Spinal cord (tissue), 10 donors: ENCODE results near the gene TYK2. TPM values are rescaled to one million over a fixed set of nuclear protein-coding genes. Genes with fewer than 3 reads are reported as not detected.
A peak's percentile ranks its signal among the peaks of the same experiment; 100 is the strongest.
"Not testable (repeated sequence)": the region's sequence is repeated elsewhere in the genome, so short reads cannot be mapped to it uniquely, and the experiment has no call there.

ENCODE experiments used
- DNase-seq, 6 donors: peaks; one replicate each; pipeline versions ENCODE4 v3.0.0 to v3.0.0-alpha.2; 2013 to 2015; ENCODE audit warnings: low spot score in 6 of 6, low read depth in 4 of 6
- H3K27ac ChIP-seq: one replicate; pipeline ENCODE4 v1.5.1; 2013; ENCODE audit warnings: low read depth, low read length, control low read depth
- H3K27me3 ChIP-seq: one replicate; pipeline ENCODE4 v1.6.1; 2013; ENCODE audit warnings: low read length; ENCODE audit not compliant: control insufficient read depth, insufficient read depth
- H3K36me3 ChIP-seq: one replicate; pipeline ENCODE4 v1.6.1; 2013; ENCODE audit warnings: low read length; ENCODE audit not compliant: control insufficient read depth, insufficient read depth
- H3K4me1 ChIP-seq: one replicate; pipeline ENCODE4 v1.6.1; 2013; ENCODE audit warnings: low read length; ENCODE audit not compliant: control insufficient read depth, insufficient read depth
- H3K4me3 ChIP-seq: one replicate; pipeline ENCODE4 v1.5.1; 2013; ENCODE audit warnings: low read depth, low read length, control low read depth
- H3K9me3 ChIP-seq: one replicate; pipeline ENCODE4 v1.6.1; 2013; ENCODE audit warnings: low read length; ENCODE audit not compliant: control insufficient read depth, insufficient read depth
- WGBS: methylation state at CpG from one replicate; pipeline ENCODE4 v1.1.5; 2013; ENCODE audit warnings: missing lambda C conversion rate; ENCODE audit not compliant: insufficient coverage; 5-methylcytosine and 5-hydroxymethylcytosine counted together
- polyA plus RNA-seq, 2 donors: library from polyadenylated mRNA; unstranded; fragments of 120-200 nt; gene quantifications; one replicate each; pipeline ENCODE4 v1.2.1, GENCODE V29; 2013; ENCODE audit not compliant: insufficient read length in 2 of 2
- total RNA-seq, 2 donors: library from RNA; depleted of rRNA in 1 of 2; stranded (reverse); fragments of 120-200 nt in 1 of 2; fragments of >200 nt in 1 of 2; gene quantifications; one replicate each; pipeline versions ENCODE4 v1.2.3 to v1.2.4, GENCODE V29; 2013 to 2014
- donor health status: healthy.

Gene TYK2
- total and polyA plus RNA-seq, 4 donors: 44.5 to 153 (median 101) TPM

GRCh38 chr19:10339380-10339960, 40.9 kb downstream of the TYK2 start, which contains the start of gene ICAM3:
Gene ICAM3 (minus strand): TSS chr19:10339624. CDS start chr19:10339614, 10 bp downstream.
- peaks cover 14% of the 10 kb centered on the region for H3K4me1 ChIP-seq
- no peak within 1 kb of the TSS for H3K4me3 ChIP-seq
- 63% methylated on average over 14 of the region's 14 CpGs for WGBS
- no peak within 1 kb of the TSS for H3K27ac ChIP-seq
- no peaks in the 10 kb centered on the region for H3K9me3 ChIP-seq
- H3K27me3 ChIP-seq: no peaks in the 10 kb centered on the region
- no peak for DNase-seq
- H3K36me3 ChIP-seq: peaks cover 3% of the 10 kb centered on the region

GRCh38 chr19:10338940-10339339, 41.4 kb downstream of the TYK2 start:
- no peak overlapping the region for H3K27ac ChIP-seq
- H3K27me3 ChIP-seq: no peaks in the 10 kb centered on the region
- no peaks in the 10 kb centered on the region for H3K9me3 ChIP-seq
- peaks cover 20% of the 10 kb centered on the region for H3K4me1 ChIP-seq
- no peak overlapping the region for H3K4me3 ChIP-seq
- DNase-seq: no peak
- WGBS: 87% methylated on average over 4 of the region's 6 CpGs
- H3K36me3 ChIP-seq: peaks cover 3% of the 10 kb centered on the region

GRCh38 chr19:10336725-10337124, 43.6 kb downstream of the TYK2 start:
- H3K27ac ChIP-seq, H3K27me3 ChIP-seq, H3K4me3 ChIP-seq, DNase-seq, H3K36me3 ChIP-seq, H3K9me3 ChIP-seq: not testable (repeated sequence)
- H3K4me1 ChIP-seq: peaks cover 34% of the 10 kb centered on the region
- 94% methylated on average over 9 of the region's 9 CpGs for WGBS

GRCh38 chr19:10335352-10335985, 44.9 kb downstream of the TYK2 start:
- no peak overlapping the region for H3K4me3 ChIP-seq
- WGBS: 46% methylated on average over 23 of the region's 26 CpGs

GRCh38 chr19:10334588-10335351, 45.6 kb downstream of the TYK2 start:
- H3K27ac ChIP-seq: peak overlapping the region; percentile 67
- H3K9me3 ChIP-seq: no peaks in the 10 kb centered on the region

More at GRCh38 chr19:10335352-10335985, 44.9 kb downstream of the TYK2 start:
- H3K27ac ChIP-seq: peak overlapping the region; percentile 15
- H3K9me3 ChIP-seq: no peaks in the 10 kb centered on the region
- peaks cover 12% of the 10 kb centered on the region for H3K36me3 ChIP-seq
- peaks cover 38% of the 10 kb centered on the region for H3K4me1 ChIP-seq
- DNase-seq: no peak
- no peaks in the 10 kb centered on the region for H3K27me3 ChIP-seq

GRCh38 chr19:10333758-10334587, 46.4 kb downstream of the TYK2 start:
- H3K27me3 ChIP-seq: no peaks in the 10 kb centered on the region
- peaks cover 24% of the 10 kb centered on the region for H3K36me3 ChIP-seq
- no peak for DNase-seq
- H3K27ac ChIP-seq: peak overlapping the region; percentile 99
- peak overlapping the region; percentile 99 for H3K4me3 ChIP-seq
- no peaks in the 10 kb centered on the region for H3K9me3 ChIP-seq
- 5% methylated on average over 43 of the region's 44 CpGs for WGBS
- peaks cover 38% of the 10 kb centered on the region for H3K4me1 ChIP-seq

More at GRCh38 chr19:10334588-10335351, 45.6 kb downstream of the TYK2 start:
- peak overlapping the region; percentile 99 for H3K4me3 ChIP-seq
- peaks cover 19% of the 10 kb centered on the region for H3K36me3 ChIP-seq
- 3% methylated on average over 59 of the region's 59 CpGs for WGBS
- H3K4me1 ChIP-seq: peaks cover 38% of the 10 kb centered on the region
- peak in 4 of 6 donors; percentile 35 to 88 (median 62) for DNase-seq
- no peaks in the 10 kb centered on the region for H3K27me3 ChIP-seq

GRCh38 chr19:10332965-10333757, 47.2 kb downstream of the TYK2 start, which contains the start of gene RAVER1:
Gene RAVER1 (minus strand): TSS chr19:10333529. CDS start chr19:10333507, 22 bp downstream.
- H3K4me1 ChIP-seq: peaks cover 38% of the 10 kb centered on the region
- H3K36me3 ChIP-seq: peaks cover 32% of the 10 kb centered on the region

GRCh38 chr19:10332158-10332964, 48.0 kb downstream of the TYK2 start:
- Histone ChIP-seq H3K27me3 (no peaks in the 10 kb centered on the region), H3K27ac (peak overlapping the region; percentile 99), H3K36me3 (peaks cover 40% of the 10 kb centered on the region), H3K9me3 (no peaks in the 10 kb centered on the region), H3K4me1 (peaks cover 38% of the 10 kb centered on the region), H3K4me3 (peak overlapping the region; percentile 99)
- no peak for DNase-seq
- WGBS: 31% methylated on average over 17 of the region's 18 CpGs

More at GRCh38 chr19:10332965-10333757, 47.2 kb downstream of the TYK2 start, which contains the start of gene RAVER1:
- H3K4me3 ChIP-seq: peak within 1 kb of the TSS; percentile 99
- H3K27ac ChIP-seq: peak within 1 kb of the TSS; percentile 99
- no peaks in the 10 kb centered on the region for H3K9me3 ChIP-seq
- no peaks in the 10 kb centered on the region for H3K27me3 ChIP-seq
- peak; percentile 91 to 99 (median 97) for DNase-seq
- under 1% methylated on average over 75 of the region's 82 CpGs for WGBS
